HG03025 (cell line): ENCODE data around the gene SLC43A3.
"Not testable (repeated sequence)": the region's sequence is repeated elsewhere in the genome, so short reads cannot be mapped to it uniquely, and the experiment has no call there.

Experiments used
- ATAC-seq: cut with Tn5 transposase; IDR thresholded peaks from one replicate; pipeline ENCODE4 v1.9.1; 2021; ENCODE audit warnings: mild to moderate bottlenecking, moderate library complexity; ENCODE audit not compliant: unreplicated experiment, low FRiP score

Gene SLC43A3

DNA sequence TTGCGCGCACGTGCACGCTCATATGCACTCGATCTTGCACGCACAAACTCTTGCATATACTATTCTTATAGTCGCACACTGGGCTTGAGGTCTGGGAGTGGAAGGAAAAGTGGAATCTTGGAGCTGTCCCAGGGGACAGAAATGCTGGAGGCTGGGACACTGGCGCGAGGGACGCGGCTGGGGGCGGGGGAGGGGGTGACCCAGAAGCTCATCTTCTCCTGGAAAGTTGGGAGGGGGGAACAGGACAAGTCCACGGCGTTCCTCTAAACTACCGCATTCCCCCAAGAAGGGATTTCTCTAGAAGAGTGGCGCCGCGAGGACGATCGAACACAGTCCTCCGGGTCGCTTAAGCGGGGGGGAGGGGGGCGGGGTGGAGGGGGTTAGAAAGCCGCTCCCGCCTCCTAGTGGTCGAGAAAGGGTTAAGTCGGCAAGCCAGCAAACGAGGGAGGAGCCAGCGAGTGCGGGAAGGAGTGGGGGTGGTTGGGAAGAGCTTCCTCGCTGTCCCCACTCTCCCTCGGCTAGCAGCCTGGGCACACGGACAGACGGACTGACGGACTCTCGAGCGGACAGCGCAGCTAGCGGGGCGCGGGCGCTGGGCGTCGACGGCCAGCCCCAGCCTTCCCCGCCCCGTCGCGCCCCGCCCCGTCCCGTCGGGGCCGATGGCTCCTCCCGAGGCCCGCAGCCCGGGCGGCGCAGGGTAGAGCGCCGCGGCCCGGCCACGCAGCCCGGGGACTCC is 33.3 kb upstream of the SLC43A3 start, which contains the start of gene RTN4RL2:
Gene RTN4RL2, plus strand, starts transcription at position 507 of the 736 bp plus-strand sequence. CDS start 338 bp downstream, outside the sequence.
- no peak for ATAC-seq

GRCh38 chr11:57459164-57460021 is 32.5 kb upstream of the SLC43A3 start:
- no peak for ATAC-seq

GRCh38 chr11:57458410-57459163 is 31.7 kb upstream of the SLC43A3 start:
- ATAC-seq, result no peak

DNA sequence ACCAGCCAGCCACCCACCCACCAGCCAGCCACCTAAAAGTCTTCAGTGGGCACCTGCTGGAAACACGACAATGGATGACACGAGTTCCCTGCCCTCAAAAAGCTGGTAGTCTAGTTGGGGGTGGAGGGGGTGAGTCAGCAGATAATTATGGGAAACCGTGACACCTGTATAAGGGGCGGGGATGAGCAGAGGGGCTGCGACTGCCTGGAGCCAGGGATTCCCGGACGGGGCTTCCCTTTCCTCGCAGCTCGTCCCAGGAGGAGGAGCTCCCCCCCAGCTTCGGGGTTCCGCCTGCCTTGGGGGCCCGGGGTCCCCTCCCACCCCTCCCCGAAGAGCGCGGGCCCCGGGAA is 31.1 kb upstream of the SLC43A3 start:
- ATAC-seq, result no peak

DNA sequence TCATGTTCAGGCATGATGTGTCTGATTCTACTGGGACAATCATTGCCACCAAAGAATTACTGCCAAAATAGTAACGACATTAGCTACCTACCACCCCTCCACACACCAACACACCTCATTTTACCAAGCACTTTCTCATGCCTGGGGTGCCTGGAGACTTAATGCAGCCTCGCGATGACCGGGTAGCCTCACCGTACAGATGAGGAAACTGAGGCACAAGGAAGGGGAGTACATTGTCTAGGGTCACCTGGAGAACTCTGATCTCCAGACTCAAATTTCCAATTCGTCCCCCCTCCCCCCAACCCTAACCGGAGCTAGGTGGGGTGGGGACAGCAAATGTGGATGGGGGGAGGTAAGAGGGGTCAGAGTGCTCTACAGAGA is 30.7 kb upstream of the SLC43A3 start:
- ATAC-seq, result no peak

DNA sequence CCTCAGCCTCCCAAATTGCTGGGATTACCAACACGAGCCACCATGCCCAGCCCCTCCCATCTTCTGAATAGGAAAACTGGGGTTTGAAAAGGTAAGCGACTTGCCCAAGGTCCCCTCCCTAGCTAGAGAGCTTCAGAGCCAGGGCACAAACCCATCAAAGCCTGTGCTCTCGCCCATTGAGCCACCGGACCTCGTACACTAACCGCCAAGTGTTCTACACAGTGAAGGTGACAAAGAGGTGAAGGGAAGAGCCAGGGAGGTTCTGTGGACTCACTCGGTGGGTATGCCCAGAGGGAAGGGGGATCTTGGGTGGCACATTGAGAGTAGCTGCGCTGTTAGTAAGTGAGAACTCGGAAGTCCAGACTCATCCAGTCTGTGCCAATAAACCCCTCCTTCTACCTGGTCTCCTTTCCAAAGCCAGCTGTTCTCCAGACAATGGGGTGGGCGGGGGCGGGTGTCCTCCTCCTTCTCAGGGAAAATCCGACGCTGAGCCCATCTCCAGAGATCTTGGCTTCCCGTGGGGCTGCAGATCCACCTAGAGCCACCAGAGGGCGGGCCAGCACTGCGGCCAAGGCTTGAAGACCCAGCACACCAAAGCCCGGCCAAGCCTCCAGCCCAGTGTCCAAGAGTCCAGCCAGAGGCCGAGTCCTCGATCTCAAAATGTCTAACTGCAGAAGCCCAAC is 30.2 kb upstream of the SLC43A3 start:
- no peak for ATAC-seq

DNA sequence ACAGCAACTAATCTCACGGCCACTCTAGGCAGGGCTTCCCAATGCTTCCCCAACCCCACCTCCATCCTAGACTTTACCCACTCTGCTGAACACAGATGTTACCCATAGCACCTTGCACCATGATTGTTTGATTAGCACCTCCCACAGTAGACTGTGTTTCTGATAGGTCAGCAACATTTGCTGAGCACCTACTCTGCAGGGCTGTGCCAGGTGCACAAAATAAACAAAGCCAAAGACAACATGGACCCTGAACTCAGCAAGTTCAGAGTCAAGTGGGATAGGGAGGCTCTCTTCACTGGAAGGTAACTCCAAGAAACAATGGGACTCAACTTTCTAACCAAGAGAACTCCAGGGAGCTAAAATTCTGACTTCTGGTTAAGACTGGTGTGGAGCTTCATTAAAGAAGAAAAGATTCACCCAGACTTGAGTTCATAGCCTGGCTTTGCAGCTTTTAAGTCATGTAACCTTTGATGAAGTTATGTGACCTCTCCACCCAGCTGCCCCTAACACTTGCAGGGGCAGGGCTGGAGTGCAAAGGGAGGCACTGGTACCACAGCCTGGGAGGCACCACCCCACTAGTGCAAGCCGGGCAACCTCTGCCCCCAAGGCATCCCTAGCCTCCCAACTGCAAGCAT is 26.7 kb upstream of the SLC43A3 start:
- ATAC-seq, result no peak

- ATAC-seq, result no peak
These were observed 19.1 kb upstream of the SLC43A3 start for GRCh38 chr11:57446055-57446454.

- ATAC-seq, result not testable (repeated sequence)
These were observed 18.1 kb upstream of the SLC43A3 start for GRCh38 chr11:57445122-57445394.

DNA sequence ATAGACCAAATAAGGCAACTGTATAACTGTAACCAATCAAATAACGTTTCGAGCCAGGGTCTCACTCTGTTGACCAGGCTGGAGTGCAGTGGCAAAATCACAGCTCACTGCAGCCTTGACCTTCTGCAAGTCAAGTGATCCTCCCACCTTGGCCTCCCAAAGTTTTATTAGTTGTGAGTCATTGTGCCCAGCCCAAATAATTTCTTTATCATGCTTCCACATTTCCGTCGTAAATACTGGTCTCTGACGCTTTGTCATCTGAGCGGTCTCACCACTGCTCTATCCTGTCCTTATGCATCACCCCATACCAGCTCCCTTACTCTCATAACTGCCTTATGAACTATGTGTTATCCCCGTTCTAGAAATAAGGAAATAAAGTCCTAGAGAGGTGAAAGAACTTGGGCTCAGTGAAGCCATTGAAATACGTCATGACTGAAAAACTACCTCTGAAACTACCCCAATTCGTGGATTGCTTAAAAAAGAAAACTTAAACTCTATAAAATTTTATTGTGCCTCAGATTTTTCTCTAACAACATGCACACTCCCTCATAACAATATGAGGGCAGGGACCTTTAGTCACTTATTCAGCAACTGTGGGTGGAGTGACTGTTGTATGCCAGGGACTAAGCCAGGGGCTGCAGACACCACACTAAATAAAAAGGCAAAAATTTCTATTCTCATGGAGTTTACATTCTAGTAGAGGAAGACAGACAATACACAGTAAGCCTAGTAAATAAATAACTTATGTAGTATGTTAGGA is 17.6 kb upstream of the SLC43A3 start:
- no peak for ATAC-seq

DNA sequence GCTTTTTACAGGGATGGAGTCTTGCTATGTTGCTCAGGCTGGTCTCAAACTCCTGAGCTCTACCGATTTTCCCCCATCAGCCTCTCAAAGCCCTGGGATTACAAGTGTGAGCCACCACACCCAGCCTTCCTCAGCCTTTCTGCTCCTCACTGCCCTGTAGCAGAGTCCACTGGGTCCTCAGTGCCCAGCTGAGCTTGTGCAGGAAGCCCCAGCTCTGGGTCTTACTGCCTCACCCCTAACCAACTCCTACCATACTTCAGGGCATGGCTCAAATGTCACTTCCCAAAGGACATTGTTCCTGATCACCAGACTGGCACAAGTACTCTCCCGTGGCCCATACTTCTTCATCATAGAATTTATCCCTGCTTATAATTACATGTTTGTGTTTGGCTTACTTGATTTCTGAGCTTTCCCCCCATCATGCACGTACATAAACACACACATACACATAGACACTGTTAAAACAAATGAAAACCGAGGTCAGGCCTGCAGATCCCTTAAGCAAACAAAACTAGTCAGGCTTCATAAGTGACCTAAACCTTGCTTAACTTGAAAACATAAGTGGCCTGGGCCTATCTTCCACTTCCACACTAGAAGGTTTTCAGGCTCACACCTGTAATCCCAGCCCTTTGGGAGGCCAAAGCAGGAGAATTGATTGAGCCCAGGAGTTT is 14.0 kb upstream of the SLC43A3 start:
- ATAC-seq, result no peak

GRCh38 chr11:57439786-57440185 is 12.9 kb upstream of the SLC43A3 start:
- ATAC-seq, result no peak

GRCh38 chr11:57438345-57439285 is 11.7 kb upstream of the SLC43A3 start:
- no peak for ATAC-seq

GRCh38 chr11:57436031-57436430 is 9.1 kb upstream of the SLC43A3 start:
- ATAC-seq, result no peak

DNA sequence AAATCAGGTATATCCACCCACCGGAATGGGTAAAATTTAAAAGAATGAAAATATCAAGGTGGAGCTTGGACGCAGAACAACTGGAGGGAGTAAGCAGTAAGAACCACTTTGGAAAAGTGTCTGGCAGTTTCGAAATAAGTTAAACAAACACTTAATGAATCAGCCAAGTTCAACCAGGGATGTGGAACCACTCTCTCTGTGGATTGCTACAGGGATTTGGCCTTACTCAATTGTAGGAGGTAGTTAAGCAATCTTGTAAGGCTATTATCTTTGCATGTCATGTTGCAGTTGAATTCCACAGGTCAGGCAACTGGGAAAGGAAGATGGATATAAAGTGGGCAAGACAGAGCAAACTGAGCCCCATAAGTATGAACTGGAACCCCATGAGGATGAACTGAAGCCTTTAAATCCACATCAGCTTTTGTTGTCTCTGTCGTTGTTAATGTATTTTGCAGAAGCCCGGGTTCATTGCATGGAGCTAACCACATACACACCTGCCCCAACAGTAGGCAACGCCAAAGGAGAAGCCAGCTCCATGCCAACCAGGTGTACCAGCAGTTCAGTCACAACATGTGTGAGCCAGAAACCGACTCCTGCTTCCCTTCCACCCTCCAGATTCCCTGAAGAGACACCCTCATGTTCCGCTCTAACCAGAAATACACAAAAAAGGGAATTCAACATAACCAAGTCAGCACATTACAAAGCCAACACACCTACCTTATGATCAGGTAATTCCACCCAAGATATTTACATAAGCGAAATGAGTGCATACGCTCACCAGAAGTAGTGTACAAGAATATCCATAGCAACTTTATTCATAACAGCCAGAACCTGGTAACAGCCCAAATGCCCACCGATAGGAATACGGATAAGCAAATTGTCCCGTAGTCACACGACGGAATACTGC is 8.0 kb upstream of the SLC43A3 start:
- no peak for ATAC-seq

GRCh38 chr11:57432714-57433163 is 5.8 kb upstream of the SLC43A3 start:
- ATAC-seq, result no peak

GRCh38 chr11:57432149-57432561 is 5.2 kb upstream of the SLC43A3 start:
- ATAC-seq, result no peak
